CD4-positive, alpha-beta T cell treated with Interferon alpha-2 for 1 hour (primary cell): ENCODE results near the gene PRR20B.
"Not testable (repeated sequence)": the region's sequence is repeated elsewhere in the genome, so short reads cannot be mapped to it uniquely, and the experiment has no call there.

ENCODE experiments used
- DNase-seq, 2 donors: peaks; one replicate each; pipeline ENCODE4 v3.0.0-alpha.2; 2020 to 2022

The PRR20B gene

DNA sequence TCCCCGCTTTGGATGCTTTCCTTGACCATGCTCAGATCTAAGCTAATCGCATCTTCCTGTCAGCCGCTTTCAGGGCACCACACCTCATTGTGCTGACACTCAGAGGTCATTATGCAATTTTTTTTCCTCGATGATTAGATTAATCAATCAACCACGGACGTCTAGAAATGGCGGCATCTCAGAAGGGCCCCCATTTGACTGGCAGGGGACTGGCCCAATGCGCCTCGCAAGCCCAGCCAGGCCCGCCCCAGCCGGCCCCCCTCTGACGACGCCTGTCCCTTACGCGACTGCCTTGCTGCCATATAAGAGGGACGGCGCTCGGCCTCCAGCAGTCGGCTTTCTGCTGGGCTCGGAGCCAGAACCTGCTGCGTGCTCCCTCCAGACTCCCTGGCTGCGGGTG lies at the start of gene PRR20B:
PRR20B (plus strand) TSS at position 301 of the 400 bp plus-strand sequence. CDS start 387 bp downstream, outside the sequence.
- not testable (repeated sequence) for DNase-seq

GRCh38 chr13:57114945-57115344 lies 32.3 kb upstream of the PRR20B start:
- no peak for DNase-seq

- no peak for DNase-seq
Measured at GRCh38 chr13:57123681-57124080, 23.6 kb upstream of the PRR20B start.

DNA sequence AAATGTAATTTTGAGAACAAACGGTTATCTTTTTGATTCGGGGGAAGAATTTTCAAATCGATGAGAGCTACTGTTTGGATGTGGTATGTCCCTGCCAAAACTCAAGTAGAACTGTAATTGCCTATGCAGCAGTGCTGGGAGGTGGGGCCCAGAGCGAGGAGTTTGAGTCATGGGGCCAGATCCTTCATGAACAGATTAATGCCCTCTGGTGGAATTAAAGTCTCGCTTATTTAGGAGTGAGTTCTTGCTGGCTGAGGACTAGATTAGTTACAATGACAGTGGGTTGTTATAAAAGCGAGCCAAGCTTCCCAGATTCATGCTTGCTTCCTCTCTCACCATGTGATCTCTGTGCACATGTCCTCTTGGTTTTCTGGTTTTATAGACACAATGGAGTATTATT lies 18.4 kb upstream of the PRR20B start:
- no peak for DNase-seq

DNA sequence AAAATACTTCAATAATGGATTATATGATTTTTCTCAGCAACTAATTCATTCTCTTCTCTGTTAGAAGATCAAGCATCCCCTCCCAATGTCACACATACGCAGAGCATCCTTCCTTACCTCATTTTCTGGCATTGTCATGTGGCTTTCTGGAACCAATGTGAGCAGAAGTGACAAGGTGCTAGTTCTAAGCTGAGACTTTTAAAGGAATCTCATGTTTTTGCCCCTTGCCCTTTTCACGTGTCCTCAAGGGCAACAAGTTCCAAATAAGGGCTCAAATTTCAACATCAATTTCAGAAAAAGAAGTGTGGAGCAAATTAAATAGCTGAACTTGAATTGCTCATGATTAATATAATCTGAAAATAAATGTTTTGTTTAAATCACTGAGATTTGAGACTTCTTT lies 11.2 kb upstream of the PRR20B start:
- DNase-seq, result no peak

DNA sequence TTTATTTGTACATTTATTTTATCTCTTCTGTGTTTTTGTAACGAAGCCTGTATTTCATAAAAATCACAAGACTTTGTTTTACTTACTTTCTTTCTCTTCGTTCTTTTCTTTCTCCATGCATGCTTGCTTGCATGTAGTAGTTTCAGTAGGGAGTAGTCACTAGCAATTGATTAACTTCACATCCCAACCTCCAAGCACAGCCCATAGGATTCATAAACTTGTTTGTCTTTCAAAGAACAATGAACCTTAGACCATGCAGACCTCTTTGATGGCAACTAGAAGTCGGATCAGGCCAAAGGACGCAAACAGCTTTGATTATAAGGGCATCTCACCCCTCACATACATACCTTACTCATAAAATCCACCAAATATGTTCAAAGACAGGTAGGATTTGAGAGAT lies 9.7 kb upstream of the PRR20B start:
- DNase-seq, result no peak

GRCh38 chr13:57138988-57139387 lies 8.3 kb upstream of the PRR20B start:
- DNase-seq, result no peak

GRCh38 chr13:57139781-57140180 lies 7.5 kb upstream of the PRR20B start:
- DNase-seq, result not testable (repeated sequence)

- not testable (repeated sequence) for DNase-seq
Measured at GRCh38 chr13:57140235-57140968, 6.9 kb upstream of the PRR20B start, which contains the start of gene PRR20A. Gene PRR20A, plus strand, starts transcription at chr13:57140918. Its CDS starts 387 bp downstream, at chr13:57141305.

DNA sequence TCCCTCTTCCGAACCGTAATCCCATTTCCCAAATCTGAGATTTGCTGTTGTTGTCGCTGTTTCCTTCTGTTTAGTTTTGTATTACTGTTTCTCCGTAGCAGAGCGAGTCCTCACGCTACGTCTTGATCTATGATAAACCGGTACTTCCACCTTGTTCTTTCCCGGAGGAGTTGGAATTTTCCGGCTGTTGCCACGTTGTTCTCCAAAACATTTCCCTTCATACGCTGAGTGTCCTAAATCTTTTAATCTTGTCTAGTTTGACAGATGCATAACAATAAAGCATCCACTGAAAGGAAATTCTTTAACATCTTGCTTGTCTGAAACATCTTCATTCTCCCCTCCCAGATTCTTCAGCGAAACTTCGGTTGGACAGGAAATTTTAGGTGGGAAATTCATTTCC lies 818 bp downstream of the PRR20B start:
- DNase-seq, result not testable (repeated sequence)

DNA sequence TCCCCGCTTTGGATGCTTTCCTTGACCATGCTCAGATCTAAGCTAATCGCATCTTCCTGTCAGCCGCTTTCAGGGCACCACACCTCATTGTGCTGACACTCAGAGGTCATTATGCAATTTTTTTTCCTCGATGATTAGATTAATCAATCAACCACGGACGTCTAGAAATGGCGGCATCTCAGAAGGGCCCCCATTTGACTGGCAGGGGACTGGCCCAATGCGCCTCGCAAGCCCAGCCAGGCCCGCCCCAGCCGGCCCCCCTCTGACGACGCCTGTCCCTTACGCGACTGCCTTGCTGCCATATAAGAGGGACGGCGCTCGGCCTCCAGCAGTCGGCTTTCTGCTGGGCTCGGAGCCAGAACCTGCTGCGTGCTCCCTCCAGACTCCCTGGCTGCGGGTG lies 6.5 kb downstream of the PRR20B start, which contains the start of gene PRR20C:
PRR20C (plus strand) TSS at position 301 of the 400 bp plus-strand sequence. CDS start 387 bp downstream, outside the sequence.
- not testable (repeated sequence) for DNase-seq

GRCh38 chr13:57160332-57160731 lies 13.0 kb downstream of the PRR20B start, which contains the start of gene PRR20D:
Gene PRR20D, plus strand, starts transcription at chr13:57160632. Its CDS starts 387 bp downstream, at chr13:57161019.
- DNase-seq, result not testable (repeated sequence)

GRCh38 chr13:57166897-57167296 lies 19.6 kb downstream of the PRR20B start, which contains the start of gene PRR20E:
Gene PRR20E, plus strand, starts transcription at chr13:57167197. Its CDS starts 387 bp downstream, at chr13:57167584.
- DNase-seq, result not testable (repeated sequence)

DNA sequence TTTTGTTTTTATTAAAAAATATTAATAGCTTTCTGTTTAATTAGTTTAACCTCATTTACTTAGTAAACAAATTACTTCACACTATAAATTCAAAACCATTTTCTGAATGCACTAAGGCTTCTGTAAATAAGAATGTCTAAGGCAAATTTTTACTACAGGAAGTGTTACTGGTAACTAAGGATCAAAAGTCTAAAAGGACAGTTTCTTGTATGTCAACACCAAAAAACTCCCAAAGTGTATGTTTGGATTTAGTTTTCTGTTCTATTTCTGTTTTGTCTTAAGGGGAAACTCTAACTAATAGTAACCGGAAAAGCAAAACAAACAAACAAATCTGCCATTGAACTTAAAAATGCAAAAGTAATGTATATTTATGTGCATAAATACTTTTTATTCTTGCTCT lies 44.4 kb downstream of the PRR20B start:
- DNase-seq, result no peak
